ENCODE data around the gene EYS. TPM values are rescaled to one million over a fixed set of nuclear protein-coding genes. Genes with fewer than 3 reads are reported as not detected.
"Not testable (repeated sequence)": the region's sequence is repeated elsewhere in the genome, so short reads cannot be mapped to it uniquely, and the experiment has no call there.

The EYS gene
- total RNA-seq, 1 experiment from 2014 or later, result 0.99 TPM

DNA sequence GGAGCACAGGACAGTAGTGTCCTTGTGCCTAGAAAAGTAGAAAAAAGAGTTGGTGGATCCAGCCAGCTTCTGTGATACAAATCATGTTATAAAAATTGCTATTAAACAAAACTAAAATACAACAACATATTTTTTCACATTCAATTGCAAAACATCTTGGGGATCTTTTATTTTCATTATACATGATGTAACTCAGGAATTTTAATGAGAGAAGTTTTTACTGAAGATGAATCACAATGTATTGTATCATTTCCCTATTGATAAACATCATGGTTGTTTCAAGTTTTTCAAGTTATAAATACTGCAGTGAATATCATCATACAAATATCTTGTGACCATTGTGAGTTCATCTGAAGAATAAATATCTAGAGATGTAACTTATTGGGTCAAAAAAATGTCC is 1463.4 kb downstream of the EYS start:
- DNase-seq (ENCODE audit: low read depth), result no peak

DNA sequence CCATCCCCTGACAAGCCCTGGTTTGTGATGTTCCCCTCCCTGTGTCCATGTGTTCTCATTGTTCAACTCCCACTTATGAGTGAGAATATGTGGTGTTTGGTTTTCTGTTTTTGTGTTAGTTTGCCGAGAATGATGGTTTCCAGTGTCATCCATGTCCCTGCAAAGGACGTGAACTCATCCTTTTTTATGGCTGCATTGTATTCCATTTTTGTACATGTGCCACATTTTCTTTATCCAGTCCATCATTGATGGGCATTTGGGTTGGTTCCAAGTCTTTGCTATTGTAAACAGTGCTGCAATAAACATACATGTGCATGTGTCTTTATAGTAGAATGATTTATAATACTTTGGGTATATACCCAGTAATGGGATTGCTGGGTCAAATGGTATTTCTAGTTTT is 1468.1 kb downstream of the EYS start:
- not testable (repeated sequence) for DNase-seq (ENCODE audit: low read depth)

DNA sequence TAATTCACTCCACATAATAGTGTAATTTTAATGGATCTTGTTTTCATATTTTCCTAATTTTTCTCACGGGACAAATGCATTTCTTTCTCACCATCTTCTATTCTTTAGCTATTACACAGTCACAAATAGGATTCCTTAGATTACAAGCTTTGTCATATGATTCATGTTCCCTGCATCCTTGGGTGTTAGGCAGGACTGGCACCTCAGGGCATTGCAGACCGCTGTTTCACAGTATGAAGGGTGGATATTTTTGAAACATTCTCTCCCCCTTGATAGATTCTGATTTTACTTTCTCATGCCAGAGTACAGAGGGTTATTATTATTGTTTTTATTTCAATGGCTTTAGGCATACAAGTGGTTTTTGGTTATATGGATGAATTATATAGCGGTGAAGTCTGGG is 1469.0 kb downstream of the EYS start:
- DNase-seq (ENCODE audit: low read depth), result peak; percentile 71

- DNase-seq (ENCODE audit: low read depth), result peak; percentile 38
Observed at GRCh38 chr6:64233746-64234145, 1473.3 kb downstream of the EYS start.

GRCh38 chr6:64231928-64232327 is 1475.1 kb downstream of the EYS start:
- no peak for DNase-seq (ENCODE audit: low read depth)

DNA sequence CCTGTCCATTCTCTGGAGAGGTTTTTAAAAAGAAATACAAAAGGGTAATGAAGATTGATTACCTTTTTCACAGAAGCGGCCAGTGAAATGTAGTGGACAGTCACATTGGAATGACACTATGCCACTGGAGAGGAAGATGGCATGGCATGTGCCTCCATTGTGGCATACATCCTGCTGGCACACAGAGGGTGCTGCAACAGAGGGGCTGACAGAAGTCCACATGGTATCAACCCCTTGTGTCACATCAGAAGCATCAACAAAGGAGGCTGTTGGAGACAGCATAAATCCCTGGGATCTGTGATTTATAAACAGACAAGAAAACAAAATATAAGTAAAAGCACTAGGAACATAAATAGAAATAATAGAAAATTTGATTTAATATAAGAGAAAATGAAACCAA is 1476.5 kb downstream of the EYS start:
- peak; percentile 27 for DNase-seq (ENCODE audit: low read depth)

- no peak for DNase-seq (ENCODE audit: low read depth)
Observed at GRCh38 chr6:64227863-64228262, 1479.2 kb downstream of the EYS start.

- no peak for DNase-seq (ENCODE audit: low read depth)
Observed at GRCh38 chr6:64225503-64225902, 1481.5 kb downstream of the EYS start.

DNA sequence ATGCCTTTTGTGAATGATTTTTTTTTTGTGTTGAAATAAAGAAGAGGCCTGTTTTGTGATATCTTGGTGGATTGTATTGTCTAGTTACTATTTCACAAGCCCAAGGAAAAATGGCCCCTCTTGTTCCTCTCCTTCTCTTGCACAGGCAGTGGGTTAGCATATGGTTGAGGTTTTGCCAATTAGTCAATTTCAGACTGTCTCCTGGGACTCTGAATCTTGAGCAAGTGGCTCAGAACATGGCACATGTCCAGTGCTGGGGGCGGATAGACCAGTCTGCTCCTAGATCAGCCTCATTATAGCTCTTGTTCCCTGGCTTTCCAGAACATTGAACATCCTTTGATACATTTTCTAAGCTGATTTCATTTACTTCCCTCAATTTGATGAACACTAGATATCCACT is 1482.2 kb downstream of the EYS start:
- DNase-seq (ENCODE audit: low read depth), result peak; percentile 21

DNA sequence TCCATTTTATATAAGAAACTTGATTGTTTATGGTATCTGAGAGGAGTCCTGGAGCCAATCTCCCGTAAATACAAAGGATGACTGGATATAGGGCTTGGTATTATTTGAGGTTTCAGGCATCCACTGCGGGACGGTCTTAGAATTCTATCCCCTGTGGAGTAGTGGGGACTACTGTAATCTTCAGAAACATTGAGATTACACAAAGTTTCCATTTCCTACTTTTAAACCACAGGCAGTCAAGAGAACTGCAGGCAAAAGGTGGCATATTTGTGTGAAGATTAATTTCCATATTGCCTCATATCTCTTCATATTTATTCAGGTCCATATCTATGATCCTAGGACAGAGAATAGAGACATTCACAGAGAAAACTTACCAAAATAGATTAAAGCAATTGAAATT is 1485.2 kb downstream of the EYS start:
- peak; percentile 33 for DNase-seq (ENCODE audit: low read depth)

DNA sequence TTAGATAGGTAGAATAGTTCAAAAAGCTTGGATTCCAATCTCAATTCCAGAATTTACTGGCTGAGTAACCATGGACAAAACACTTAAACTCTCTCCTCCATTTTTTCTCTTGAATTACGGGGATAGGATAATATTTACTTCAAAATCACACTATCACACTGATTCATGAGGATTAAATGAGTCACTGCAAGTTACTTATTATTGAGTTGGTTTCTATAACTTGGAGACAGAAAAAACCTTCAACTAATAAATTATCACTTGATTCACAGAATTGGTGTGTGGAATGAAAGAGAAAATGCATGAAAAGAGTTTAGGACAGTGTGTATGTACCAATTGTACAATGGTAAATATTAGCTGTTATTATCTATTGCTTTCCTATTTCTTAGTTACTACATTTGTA is 1486.2 kb downstream of the EYS start:
- peak; percentile 41 for DNase-seq (ENCODE audit: low read depth)

GRCh38 chr6:64217721-64218620 is 1489.1 kb downstream of the EYS start:
- peak; percentile 82 for DNase-seq (ENCODE audit: low read depth)

GRCh38 chr6:64214373-64214772 is 1492.7 kb downstream of the EYS start:
- DNase-seq (ENCODE audit: low read depth), result no peak

DNA sequence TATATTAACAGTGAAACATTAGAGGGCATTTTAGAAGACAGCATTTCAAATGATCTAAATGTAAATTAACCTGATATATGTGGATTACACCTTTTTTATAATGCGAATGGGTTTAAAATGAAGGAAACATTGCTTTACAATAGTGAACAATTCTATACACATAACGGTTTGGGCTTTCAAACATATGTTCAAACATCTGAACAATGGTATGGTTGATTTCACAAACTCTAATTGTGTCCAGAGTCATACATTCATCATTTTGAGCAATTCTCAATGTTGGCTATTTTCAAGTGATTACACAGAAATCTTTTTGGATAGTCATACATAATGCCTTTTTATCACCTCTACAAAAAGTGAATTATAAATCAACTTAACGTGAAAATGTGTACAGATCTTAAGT is 1493.3 kb downstream of the EYS start:
- no peak for DNase-seq (ENCODE audit: low read depth)

- no peak for DNase-seq (ENCODE audit: low read depth)
Observed at GRCh38 chr6:64197246-64197645, 1509.8 kb downstream of the EYS start.

- no peak for DNase-seq (ENCODE audit: low read depth)
Observed at GRCh38 chr6:64186592-64186991, 1520.4 kb downstream of the EYS start.

GRCh38 chr6:64185621-64186020 is 1521.4 kb downstream of the EYS start:
- DNase-seq (ENCODE audit: low read depth), result no peak

DNA sequence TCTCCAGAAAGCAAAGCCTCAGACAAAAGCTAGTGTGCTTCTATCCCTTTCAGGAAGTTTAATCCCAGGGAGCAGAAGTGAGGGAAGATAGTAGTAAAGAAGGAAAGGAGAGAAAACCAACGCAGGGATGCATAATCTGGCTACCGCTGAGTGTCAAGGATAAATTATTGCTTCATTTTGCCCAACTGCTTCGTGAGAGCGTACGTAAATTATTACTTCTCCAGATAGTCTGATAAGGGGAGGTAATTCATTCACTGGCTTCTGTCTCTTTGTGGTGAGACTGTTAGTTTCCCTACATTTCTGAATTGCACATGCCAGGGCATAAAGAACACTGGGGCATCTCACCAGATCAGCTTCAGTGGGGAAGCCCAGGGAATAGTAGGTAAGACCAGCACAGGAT is 1531.7 kb downstream of the EYS start:
- DNase-seq (ENCODE audit: low read depth), result no peak

GRCh38 chr6:64170316-64170715 is 1536.7 kb downstream of the EYS start:
- DNase-seq (ENCODE audit: low read depth), result no peak

- DNase-seq (ENCODE audit: low read depth), result no peak
Observed at GRCh38 chr6:64160486-64160885, 1546.5 kb downstream of the EYS start.

DNA sequence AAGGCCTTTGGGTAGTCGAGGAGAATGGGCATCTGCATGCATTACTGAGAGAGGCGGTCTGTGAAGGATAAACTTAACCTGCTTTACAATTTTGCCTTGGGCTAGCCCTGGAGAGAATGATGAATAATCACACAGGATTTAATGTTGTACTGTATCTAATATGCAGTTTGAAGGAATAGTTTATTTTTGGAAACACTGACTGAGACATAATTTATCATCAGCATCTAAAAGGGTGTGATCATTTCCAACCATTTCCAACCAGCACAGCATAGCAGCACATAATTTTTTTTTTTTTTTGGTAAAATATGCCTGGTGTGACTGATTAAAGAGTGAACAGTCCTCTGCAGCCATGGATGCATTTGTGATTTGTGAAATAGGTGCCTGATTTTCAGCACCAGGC is 1552.0 kb downstream of the EYS start:
- DNase-seq (ENCODE audit: low read depth), result peak; percentile 70

DNA sequence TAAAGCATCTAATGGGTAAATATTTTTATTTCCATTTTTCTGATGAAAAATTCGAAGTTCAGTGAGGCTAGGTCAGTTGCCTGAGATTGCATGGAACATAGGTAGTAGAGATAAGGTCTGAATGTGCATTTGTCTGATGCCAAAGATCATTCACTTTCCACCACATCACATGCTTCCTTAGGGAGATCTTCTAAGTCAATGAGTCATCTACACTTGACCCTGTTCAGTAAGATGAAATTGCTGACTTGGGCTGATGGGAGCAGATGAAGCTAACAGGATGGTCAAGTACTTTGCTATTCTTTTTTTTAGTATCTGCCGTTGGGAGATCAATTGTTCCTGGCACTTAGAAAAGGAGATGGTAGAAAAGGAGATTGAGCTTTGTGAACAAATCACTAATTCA is 1560.2 kb downstream of the EYS start:
- DNase-seq (ENCODE audit: low read depth), result peak; percentile 26

- DNase-seq (ENCODE audit: low read depth), result no peak
Observed at GRCh38 chr6:64146094-64146493, 1560.9 kb downstream of the EYS start.

DNA sequence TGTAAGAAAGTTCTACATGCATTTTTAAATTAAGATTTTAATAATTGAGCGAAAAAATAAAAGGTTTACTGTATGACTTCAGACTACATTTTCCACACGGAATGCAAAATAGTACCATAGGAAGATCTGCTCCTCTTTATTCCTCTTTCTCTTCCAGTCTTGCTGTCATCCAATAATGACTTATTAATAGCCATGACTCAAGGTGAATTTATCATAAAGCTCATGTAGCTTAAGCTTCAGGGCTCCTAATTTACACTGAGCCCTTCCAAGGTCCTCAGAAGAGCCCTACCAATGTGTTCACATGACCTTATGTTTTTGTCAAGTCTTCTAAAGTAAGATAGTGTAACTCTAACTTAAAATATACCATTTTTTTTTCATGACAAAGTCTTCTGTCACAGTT is 1561.4 kb downstream of the EYS start:
- no peak for DNase-seq (ENCODE audit: low read depth)
